ELR (cell line): ENCODE results near the gene NCAPD2.

Experiments
- DNase-seq: peaks from one replicate; pipeline ENCODE4 v3.0.0-alpha.2; 2015; ENCODE audit warnings: low read depth

Gene NCAPD2

DNA sequence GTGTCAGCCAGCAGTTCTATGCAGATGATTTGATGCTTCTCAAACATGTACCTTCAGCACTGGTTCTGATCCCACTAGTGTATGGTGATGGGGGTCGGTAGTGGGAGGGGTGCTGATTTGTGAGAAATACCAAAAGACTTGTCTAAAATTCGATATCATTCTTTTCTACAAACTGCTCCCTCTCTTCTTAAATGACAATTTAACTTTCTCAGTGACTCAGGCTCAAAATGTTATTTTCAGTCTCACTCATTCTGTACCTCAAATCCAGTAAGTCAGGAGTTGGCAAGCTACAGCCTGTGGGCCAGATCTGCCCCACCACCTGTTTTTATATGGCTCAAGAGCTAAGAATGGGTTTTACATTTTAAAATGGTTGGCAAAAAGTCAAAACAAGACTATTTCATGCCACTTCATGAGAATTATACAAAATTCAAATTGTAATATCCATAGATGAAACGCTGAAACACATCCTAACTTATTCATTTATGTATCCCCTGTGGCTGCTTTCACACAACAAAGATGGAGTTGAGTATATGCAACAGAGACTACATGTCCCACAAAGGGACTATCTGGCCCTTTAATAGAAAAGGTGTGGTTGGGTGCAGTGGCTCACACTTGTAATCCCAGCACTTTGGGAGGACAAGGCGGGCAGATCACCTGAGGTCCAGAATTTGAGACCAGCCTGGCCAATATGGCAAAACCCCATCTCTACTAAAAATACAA lies 80.8 kb downstream of the NCAPD2 start:
- no peak for DNase-seq

- no peak for DNase-seq
These were observed 81.7 kb downstream of the NCAPD2 start for GRCh38 chr12:6575648-6576047.
